ENCODE results near the gene CETN2.
A peak's percentile ranks its signal among the peaks of the same experiment; 100 is the strongest.

The CETN2 gene

DNA sequence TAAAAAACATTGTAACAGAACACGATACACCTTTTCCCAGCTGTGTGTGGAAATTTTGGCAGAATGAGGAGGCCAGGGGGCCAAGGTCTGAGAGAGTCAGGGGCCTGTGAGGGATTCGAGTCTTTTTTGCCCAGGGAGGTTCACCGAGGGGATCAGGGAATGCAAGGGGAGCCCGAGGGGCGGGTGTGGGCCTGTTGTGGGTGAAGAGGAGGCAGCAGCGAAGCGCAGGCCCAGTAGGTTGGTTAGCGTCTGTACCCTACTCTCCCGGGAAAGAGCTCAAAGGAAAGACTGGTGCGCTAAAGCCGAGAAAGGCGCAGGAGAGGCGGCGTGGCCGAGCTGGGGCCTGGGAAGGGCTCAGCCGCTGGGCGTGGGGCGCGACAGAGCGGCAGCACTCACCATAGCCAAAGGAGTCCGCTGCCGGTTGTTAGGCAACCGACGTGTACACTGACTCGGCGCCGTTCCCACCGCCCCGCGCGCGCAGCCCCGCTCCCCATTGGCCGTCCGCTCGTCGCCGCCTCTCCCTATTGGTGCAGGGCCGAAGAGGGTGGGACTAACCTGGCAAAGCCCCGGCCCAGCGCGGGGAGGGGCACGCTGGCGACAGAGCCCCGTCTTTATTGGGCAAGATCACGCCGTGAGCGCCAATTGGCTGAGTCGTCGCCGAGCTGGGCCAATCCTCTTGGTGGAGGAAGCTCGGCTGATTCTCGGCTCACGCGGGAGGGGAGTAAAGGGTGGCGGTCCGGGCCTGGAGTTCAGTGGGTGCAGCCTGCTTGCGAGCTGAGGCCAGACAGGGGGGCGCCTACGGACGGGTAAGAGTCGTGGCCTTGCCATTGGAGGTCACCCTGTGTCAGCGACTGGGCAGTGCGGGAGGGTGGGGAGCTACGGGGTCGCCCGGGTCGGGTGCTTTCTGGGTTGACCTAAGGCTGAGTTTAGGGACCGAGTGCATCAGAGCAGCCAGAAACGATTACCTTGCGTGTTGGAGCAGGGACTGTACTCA, at the start of gene CETN2, which contains the start of gene NSDHL:
Gene CETN2, minus strand, starts transcription at position 446 of the 994 bp plus-strand sequence. Its CDS starts 47 bp downstream, at position 399.
Gene NSDHL, plus strand, starts transcription at position 752 of the 994 bp plus-strand sequence. CDS start 15,262 bp downstream, outside the sequence.
- TF ChIP-seq, protein P1, sequence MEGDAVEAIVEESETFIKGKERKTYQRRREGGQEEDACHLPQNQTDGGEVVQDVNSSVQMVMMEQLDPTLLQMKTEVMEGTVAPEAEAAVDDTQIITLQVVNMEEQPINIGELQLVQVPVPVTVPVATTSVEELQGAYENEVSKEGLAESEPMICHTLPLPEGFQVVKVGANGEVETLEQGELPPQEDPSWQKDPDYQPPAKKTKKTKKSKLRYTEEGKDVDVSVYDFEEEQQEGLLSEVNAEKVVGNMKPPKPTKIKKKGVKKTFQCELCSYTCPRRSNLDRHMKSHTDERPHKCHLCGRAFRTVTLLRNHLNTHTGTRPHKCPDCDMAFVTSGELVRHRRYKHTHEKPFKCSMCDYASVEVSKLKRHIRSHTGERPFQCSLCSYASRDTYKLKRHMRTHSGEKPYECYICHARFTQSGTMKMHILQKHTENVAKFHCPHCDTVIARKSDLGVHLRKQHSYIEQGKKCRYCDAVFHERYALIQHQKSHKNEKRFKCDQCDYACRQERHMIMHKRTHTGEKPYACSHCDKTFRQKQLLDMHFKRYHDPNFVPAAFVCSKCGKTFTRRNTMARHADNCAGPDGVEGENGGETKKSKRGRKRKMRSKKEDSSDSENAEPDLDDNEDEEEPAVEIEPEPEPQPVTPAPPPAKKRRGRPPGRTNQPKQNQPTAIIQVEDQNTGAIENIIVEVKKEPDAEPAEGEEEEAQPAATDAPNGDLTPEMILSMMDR (IDR thresholded peaks at IDR 0.05; ENCODE audit: extremely low read depth, insufficient read depth, missing control alignments): no peak
- DNase-seq (ENCODE audit: low spot score): peak; percentile 92
- in situ Hi-C loops (cut with MboI; ENCODE audit: low pct_unique_long_range_greater_than_20kb, low sequenced_read_pairs, unreplicated experiment): no loop called here

DNA sequence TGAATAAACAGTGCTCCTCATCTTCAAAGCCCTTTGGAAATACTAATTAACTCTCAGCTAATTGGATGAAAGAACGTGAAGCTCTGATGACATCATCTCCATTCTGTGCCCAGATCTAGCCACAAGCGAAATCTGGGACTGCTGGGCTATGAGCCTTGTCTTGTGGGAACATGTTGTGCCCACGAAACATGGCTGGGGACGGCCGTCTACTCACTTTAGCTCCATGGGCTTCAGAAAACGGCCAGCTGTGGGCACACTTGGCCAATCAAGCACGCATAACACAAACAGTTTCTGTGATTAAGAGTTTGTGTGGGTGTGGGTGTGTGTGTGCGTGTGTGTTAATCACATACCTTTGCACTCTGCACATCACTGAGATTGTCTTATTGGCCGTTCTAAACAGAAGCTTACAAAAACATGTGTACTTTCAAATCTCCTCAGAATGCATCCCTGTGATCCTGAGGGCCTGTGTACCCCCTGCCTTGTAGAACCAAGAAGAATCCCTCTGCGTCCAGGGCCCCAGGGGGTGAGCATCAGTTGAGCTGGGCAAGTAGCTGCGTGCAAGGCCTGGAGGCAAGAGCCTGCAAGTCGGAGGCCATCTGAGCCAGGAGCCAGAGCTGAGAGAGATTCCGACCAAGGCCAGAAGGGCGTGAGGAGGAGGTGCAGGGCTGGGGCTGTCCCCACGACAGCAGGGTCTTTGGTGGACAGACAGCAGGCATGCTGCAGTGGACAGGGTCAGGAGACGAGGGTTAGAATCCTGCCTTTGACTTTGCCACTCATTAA, 48.6 kb upstream of the CETN2 start:
- TF ChIP-seq, protein P1 (IDR thresholded peaks at IDR 0.05; ENCODE audit: extremely low read depth, insufficient read depth, missing control alignments): no peak
- in situ Hi-C loops (cut with MboI; ENCODE audit: low pct_unique_long_range_greater_than_20kb, low sequenced_read_pairs, unreplicated experiment): no loop called here
- no peak for DNase-seq (ENCODE audit: low spot score)

DNA sequence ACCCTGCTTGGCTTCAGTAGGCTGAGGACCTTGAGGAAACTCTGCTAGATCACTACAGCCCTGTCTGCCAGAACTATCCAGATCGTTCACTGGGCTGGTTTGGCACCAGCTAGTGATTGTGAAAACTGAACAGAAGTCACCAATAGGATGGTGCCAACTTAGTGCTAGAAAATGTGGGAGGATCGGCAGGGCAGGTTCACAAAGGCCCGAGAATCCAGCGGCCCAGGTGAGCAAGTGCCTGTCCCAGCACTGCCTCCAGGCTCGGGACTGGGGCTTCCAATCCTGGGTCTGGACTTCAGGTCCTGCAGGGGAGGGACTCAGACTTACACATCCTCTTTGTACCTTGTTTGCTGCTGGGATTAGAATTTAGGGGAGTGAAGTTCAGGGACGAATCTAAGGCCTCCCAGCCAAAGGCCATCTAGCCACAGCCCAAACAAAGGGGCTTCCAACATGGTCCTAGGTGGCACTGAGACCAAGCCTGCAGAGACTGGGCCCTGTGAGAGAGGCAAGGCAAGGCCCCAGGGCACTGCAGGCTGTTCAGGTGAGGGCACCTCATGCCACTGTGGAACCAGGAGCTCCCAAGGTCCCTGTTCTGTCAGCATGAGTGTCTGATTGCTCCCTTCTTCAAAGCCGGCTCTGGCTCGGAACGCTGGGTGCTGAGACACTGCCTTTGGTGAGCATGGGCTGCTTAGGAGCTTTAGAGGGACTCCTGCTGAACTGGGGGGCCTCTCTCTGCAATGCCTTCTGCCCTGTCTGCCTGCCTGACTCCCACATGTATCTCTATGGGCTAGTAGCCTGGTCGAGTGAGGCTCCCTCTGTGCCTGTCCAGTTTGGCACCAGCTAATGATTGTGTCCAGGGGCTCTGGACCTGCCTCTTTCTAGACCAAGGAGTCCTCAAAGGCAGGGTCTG, 46.6 kb upstream of the CETN2 start:
- in situ Hi-C loops (cut with MboI; ENCODE audit: low pct_unique_long_range_greater_than_20kb, low sequenced_read_pairs, unreplicated experiment): no loop called here
- no peak for DNase-seq (ENCODE audit: low spot score)

DNA sequence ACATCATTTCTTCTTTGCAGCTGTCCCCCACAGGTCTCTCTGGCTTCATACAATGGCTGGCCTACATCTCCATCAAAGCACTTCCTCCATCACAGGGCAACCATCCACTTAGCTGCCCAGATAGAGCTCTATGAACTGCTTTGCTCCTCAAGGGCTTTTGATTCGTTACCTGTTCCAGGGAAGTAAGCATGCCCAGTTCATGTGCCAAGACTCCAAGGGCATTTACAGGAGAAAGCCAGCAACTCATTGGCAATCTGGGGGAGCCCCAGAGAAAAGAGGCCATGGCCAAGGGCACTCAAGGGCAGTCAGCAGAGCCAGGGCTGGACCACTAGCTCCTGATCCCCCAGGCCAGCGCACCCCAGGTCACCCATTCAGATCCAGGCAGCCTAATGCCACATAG, 42.8 kb upstream of the CETN2 start:
- TF ChIP-seq, protein P1 (IDR thresholded peaks at IDR 0.05; ENCODE audit: extremely low read depth, insufficient read depth, missing control alignments): no peak
- in situ Hi-C loops (cut with MboI; ENCODE audit: low pct_unique_long_range_greater_than_20kb, low sequenced_read_pairs, unreplicated experiment): no loop called here
- no peak for DNase-seq (ENCODE audit: low spot score)

More for the DNA sequence above, 46.6 kb upstream of the CETN2 start:
- TF ChIP-seq, protein P1 (IDR thresholded peaks at IDR 0.05; ENCODE audit: extremely low read depth, insufficient read depth, missing control alignments): no peak

DNA sequence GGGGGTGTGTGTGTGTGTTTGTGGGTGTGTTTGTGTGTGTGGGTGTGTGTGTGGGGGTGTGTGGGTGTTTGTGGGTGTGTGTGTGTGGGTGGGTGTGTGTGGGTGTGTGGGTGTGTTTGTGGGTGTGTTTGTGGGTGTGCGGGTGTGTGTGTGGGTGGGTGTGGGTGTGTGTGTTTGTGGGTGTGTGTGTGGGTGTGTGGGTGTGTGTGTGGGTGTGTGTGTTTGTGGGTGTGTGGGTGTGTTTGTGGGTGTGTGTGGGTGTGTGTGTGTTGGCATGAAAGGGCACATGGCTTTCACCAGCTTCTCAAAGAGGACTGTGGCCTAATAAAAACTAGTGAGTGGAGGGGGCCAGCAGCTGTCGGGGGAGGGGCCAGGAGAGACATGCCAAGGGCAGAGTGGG, 42.0 kb upstream of the CETN2 start:
- in situ Hi-C loops (cut with MboI; ENCODE audit: low pct_unique_long_range_greater_than_20kb, low sequenced_read_pairs, unreplicated experiment): no loop called here
- TF ChIP-seq, protein P1 (IDR thresholded peaks at IDR 0.05; ENCODE audit: extremely low read depth, insufficient read depth, missing control alignments): no peak

More for the DNA sequence above, 42.0 kb upstream of the CETN2 start:
- DNase-seq (ENCODE audit: low spot score): no peak
